IPS-11a (cell line): ENCODE data around the gene BRD3.

Source experiments
- H3K4me3 ChIP-seq: one replicate; pipeline ENCODE4 v1.5.1; 2013; ENCODE audit warnings: low read depth, low read length, control low read depth

The BRD3 gene

DNA sequence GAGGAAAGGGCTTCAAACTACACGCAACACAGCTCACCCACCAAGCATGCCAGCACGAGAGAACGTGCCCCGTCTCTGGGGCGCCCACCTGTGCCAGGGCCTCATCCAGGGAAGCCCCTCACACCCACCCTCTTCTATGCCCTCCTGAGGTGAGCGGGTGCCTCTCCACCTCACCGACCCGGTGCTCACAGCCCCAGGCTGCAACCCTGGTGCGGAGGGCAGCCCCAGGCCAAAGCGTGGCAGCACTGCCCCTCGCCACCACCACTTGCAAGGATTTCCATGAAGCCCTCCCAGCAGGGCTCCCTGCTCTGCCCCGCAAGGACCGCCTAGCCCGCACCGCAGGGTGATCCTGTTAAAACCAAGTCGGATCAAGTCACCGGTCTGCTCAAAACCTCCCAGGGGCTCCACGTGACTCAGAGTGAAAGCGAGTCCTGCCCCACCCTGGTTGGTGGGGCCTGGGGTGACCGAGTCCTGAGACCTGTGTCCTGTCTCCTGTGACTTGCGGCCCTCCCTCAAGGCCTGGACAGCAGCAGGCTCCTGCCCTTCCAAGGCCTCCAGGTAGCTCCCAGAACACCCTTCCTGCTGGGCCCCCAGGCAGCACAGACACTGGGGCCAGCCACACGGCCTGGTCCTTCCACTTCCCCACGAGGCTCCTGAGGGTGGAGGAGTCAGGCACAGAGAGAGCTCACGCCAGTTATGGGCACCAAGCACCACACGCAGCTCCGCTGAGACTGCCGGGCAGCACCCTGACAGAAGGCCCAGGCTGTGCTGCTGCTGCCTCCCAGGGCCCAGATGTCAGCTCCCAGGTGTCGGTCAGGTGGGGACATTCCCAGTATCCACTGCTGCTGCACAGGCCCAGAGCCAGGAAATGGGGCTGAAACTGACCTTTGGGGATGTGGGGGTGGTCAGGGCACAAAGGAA, 12.7 kb downstream of the BRD3 start:
- H3K4me3 ChIP-seq: no peak overlapping the region

- H3K4me3 ChIP-seq: no peak overlapping the region
These were observed 13.7 kb downstream of the BRD3 start for GRCh38 chr9:134053941-134054761.

GRCh38 chr9:134053401-134053871, 14.4 kb downstream of the BRD3 start:
- no peak overlapping the region for H3K4me3 ChIP-seq

- H3K4me3 ChIP-seq: no peak overlapping the region
These were observed 14.9 kb downstream of the BRD3 start for GRCh38 chr9:134052941-134053340.

DNA sequence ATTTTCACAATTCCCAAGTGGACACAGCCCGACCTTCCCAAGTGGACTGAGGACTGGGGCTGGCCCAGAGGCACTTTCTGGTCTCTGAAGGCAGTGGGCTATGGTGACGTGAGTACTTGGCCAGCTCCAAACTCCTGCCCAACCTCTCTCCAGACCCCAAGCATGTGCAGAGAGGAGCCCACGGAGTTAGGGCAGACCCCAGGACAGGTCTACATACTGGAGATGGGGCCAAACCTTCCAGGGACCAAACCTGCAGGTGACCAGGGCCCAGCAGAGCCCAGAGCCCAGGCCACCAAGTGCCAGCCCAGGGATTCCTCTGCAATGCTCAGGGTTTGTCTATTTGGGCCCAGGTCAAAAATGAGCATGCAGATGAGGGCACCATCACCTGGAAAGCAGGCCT, 15.3 kb downstream of the BRD3 start:
- H3K4me3 ChIP-seq: no peak overlapping the region

- no peak overlapping the region for H3K4me3 ChIP-seq
These were observed 16.5 kb downstream of the BRD3 start for GRCh38 chr9:134051319-134051718.

- H3K4me3 ChIP-seq: no peak overlapping the region
These were observed 17.1 kb downstream of the BRD3 start for GRCh38 chr9:134050726-134051125.

DNA sequence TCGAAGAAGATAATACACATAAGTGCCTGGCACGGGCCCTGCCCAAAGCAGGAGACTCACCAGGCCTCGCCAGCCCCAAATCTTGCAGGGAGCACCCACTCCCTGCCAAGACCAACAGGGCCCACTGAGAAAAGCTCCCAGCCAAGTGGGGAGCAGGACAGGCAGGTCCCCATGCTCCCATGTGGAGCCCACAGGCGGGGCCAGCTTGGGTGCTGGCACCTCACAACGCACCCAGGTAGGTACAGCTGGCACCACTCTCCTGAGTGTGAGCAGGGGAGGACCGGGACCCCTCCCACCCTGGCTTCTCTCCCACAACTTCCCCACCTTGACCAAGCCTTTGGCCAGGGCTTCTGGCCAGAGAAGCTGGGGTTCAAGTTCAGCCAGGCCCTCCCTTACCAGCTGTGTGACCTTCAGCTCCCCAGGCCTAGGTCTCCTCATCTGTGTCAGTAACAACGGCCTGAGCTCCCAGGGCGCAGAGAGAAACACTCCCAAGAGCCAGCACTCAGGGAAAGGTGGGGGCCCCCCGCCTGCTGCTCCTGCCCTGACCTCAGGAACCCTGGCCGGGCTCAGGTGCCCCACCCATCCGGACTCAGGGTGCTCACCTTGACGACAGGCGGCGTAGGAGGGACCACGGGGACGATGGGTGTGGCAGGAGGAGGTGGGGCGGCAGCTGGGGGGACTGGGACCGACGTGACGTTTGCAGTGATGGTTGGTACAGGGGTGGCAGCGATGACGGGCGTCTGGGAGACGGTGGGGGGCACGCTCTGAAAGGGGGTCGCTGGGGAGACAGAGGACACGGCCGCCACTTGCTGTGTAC, 17.8 kb downstream of the BRD3 start:
- no peak overlapping the region for H3K4me3 ChIP-seq

DNA sequence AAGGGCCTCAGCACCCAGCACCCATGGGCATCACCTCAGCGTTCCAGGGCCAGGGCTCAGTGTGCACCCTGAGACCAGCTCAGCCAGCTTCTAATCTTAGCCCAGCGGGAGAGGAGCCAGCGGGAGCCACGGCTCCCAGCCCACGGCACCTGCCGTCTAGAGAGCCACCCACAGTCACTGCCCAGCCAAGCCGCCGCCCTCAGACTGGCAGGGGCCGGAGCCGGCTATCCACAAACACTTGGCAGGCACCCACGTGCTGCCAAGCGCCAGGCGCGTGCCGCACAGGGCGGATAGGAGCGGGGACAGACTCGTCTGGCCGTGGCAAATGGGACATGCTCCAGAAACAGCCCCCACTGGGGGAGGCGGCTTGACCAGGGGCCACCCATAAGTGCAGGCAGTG, 18.6 kb downstream of the BRD3 start:
- H3K4me3 ChIP-seq: no peak overlapping the region

GRCh38 chr9:134048582-134048968, 19.3 kb downstream of the BRD3 start:
- H3K4me3 ChIP-seq: no peak overlapping the region

DNA sequence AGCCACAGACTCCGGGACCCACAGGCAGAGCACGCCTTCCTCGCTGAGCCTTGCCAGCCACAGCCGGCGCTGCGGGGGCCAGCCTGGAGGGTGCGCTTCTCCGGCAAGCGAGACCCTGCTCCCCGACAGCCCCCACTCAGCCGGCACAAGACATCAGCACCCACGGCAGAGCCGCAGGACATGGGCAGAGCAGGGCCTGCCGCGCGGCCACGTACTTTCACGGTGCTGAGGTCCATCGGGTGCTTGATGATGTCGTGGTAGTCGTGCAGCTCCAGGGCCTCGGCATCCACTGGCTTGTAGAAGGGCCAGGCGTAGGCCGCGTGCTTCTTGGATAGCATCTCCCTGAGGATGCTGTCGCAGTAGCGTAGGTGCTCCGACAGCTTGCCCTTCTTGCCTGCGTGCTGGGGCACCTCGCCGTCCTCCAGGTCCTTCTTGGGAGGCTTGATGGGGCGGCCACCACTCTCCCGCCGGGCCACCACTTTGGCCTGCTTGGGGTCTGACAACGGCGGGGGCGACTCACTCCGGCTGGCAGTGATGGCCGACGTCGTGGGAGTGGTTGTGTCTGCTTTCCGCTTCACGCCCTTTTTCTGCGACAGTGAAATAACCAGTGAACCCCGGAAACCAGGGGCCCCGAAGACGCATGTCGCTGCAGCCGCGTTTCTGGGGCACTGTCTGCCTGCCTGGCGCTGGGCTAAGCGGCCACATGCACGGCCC, 19.8 kb downstream of the BRD3 start:
- no peak overlapping the region for H3K4me3 ChIP-seq

DNA sequence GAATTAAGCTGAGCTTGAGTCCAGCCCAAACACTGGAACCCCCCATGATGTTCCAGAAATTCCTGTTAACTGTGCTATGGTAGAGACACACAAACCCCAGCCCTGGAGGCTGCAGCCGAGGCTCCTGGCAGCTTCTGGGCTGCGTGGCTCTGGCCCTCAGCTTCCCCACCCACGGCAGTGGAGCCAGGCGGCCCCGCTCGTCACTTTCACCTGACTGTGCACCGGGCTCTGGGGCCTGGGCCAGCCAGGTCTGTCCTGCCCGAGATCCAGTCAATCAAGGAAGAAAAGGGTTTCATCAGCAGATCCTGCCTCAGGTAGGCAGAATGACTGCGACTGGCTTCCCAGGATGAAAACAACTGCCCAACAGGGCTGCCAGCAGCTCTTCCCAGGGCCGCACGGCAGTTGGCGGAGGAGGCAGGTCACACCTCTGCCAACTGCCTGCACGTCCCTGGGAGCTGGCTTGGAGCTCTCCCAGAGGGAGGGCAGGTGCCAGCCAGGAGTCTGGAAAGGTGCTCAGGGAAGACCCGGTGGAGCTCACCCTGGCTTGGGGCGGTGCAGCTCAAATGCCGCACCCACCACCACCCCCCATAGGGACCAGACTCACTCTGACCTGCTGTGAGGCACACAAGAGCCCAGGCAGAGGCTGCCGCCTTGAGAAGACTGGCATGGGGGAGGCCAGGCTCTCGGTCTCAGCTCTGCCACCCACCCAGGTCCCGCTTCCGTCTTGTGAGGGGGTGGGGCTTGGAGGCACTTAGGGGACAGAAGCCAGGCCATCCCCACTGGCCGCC, 20.7 kb downstream of the BRD3 start:
- no peak overlapping the region for H3K4me3 ChIP-seq

- no peak overlapping the region for H3K4me3 ChIP-seq
These were observed 21.8 kb downstream of the BRD3 start for GRCh38 chr9:134045841-134046544.

- H3K4me3 ChIP-seq: no peak overlapping the region
These were observed 22.9 kb downstream of the BRD3 start for GRCh38 chr9:134044944-134045343.

- H3K4me3 ChIP-seq: no peak overlapping the region
These were observed 24.3 kb downstream of the BRD3 start for GRCh38 chr9:134043531-134043988.

GRCh38 chr9:134041649-134041962, 26.2 kb downstream of the BRD3 start:
- H3K4me3 ChIP-seq: no peak overlapping the region

DNA sequence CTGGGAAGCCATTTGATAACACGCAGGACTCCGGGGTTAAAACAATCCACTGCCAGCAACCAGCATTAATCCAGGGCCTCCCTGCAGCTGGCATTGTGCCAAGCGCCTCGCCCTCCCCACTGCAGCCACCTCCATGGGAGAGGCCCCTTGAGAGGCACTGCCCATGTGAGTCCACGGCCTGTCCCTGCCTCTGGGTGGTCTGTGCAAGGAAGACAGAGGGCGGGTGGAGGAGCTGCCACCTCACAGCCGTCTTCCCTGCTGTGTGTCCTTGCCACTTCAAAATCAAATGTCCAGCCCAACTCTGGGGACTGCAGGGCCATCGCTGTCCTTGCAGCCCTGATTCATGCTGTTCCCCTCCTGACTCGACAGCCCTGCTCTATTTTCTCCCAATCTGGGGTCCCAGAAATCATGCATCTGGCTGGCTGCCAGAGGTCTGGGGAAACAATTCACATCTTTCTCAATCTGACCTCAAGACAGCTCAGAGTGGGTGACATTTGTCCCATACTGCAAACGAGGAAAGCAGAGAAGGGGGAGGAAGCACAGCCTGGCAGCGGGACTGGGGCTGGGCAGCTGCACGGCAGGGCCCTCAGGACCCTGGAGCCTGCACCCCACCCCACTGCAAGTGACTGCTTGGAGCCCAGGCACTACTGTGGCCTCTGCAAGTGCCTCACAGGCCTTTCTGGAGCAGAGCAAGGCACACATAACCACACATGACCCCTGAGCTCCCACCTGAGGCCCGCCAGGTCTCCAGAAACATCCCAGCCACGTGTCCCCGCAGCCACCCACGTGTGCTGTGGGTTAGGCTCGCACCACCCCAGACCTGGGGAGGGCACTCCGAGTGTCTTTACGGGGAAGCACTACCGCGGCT, 26.8 kb downstream of the BRD3 start:
- no peak overlapping the region for H3K4me3 ChIP-seq

- H3K4me3 ChIP-seq: no peak overlapping the region
These were observed 27.7 kb downstream of the BRD3 start for GRCh38 chr9:134040176-134040565.
